ENCODE measurements around the gene DNM3.

Gene DNM3

GRCh38 chr1:171817511-171818265 lies 23.6 kb upstream of the DNM3 start:
- DNase-seq (ENCODE audit: low read depth) = no peak

GRCh38 chr1:171819946-171820345 lies 21.4 kb upstream of the DNM3 start:
- no peak for DNase-seq (ENCODE audit: low read depth)

GRCh38 chr1:171826973-171827372 lies 14.3 kb upstream of the DNM3 start:
- DNase-seq (ENCODE audit: low read depth) = no peak

- DNase-seq (ENCODE audit: low read depth) = no peak
Measured at GRCh38 chr1:171828794-171829193, 12.5 kb upstream of the DNM3 start.

GRCh38 chr1:171833091-171833825 lies 8.0 kb upstream of the DNM3 start:
- no peak for DNase-seq (ENCODE audit: low read depth)

- no peak for DNase-seq (ENCODE audit: low read depth)
Measured at GRCh38 chr1:171834821-171835220, 6.5 kb upstream of the DNM3 start.

GRCh38 chr1:171835891-171836290 lies 5.4 kb upstream of the DNM3 start:
- DNase-seq (ENCODE audit: low read depth) = no peak

- DNase-seq (ENCODE audit: low read depth) = no peak
Measured at GRCh38 chr1:171841931-171842761, 848 bp downstream of the DNM3 start.

GRCh38 chr1:171844381-171844780 lies 3.1 kb downstream of the DNM3 start:
- DNase-seq (ENCODE audit: low read depth) = no peak

- DNase-seq (ENCODE audit: low read depth) = no peak
Measured at GRCh38 chr1:171845998-171846397, 4.7 kb downstream of the DNM3 start.

GRCh38 chr1:171849245-171849898 lies 8.1 kb downstream of the DNM3 start:
- no peak for DNase-seq (ENCODE audit: low read depth)

- no peak for DNase-seq (ENCODE audit: low read depth)
Measured at GRCh38 chr1:171850651-171851350, 9.5 kb downstream of the DNM3 start.

GRCh38 chr1:171852272-171852671 lies 11.0 kb downstream of the DNM3 start:
- no peak for DNase-seq (ENCODE audit: low read depth)

GRCh38 chr1:171855381-171855780 lies 14.1 kb downstream of the DNM3 start:
- DNase-seq (ENCODE audit: low read depth) = no peak

- no peak for DNase-seq (ENCODE audit: low read depth)
Measured at GRCh38 chr1:171858696-171859095, 17.4 kb downstream of the DNM3 start.

- no peak for DNase-seq (ENCODE audit: low read depth)
Measured at GRCh38 chr1:171860696-171861095, 19.4 kb downstream of the DNM3 start.

GRCh38 chr1:171863531-171863930 lies 22.2 kb downstream of the DNM3 start:
- no peak for DNase-seq (ENCODE audit: low read depth)

- no peak for DNase-seq (ENCODE audit: low read depth)
Measured at GRCh38 chr1:171864308-171864707, 23.0 kb downstream of the DNM3 start.

GRCh38 chr1:171865106-171865505 lies 23.8 kb downstream of the DNM3 start:
- no peak for DNase-seq (ENCODE audit: low read depth)

- DNase-seq (ENCODE audit: low read depth) = no peak
Measured at GRCh38 chr1:171867236-171867635, 25.9 kb downstream of the DNM3 start.

GRCh38 chr1:171868217-171868803 lies 27.0 kb downstream of the DNM3 start:
- no peak for DNase-seq (ENCODE audit: low read depth)

Data from CMK (cell line).